Right atrium auricular region (tissue), 2 donors: Measurements from ENCODE around the gene PRRC2C. TPM values are rescaled to one million over a fixed set of nuclear protein-coding genes. Genes with fewer than 3 reads are reported as not detected.
"Not testable (repeated sequence)": the region's sequence is repeated elsewhere in the genome, so short reads cannot be mapped to it uniquely, and the experiment has no call there.

Experiments used
- DNase-seq: peaks from one replicate; pipeline ENCODE4 v3.0.0-alpha.2; 2019; ENCODE audit warnings: low spot score
- H3K27ac ChIP-seq, 2 donors: fragments of 200-600 bp; sonication (generic); 1 replicate in 1 of 2; 2 replicates in 1 of 2; pipeline ENCODE4 v1.5.1; 2016 to 2019
- H3K27me3 ChIP-seq, 2 donors: fragments of 200-600 bp; sonication (generic); one replicate each; pipeline versions ENCODE4 v1.5.1 to v1.6.0; 2017 to 2019
- H3K36me3 ChIP-seq: fragments of 200-600 bp; sonication (generic); one replicate; pipeline ENCODE4 v1.5.1; 2016
- H3K4me1 ChIP-seq, 2 donors: fragments of 200-600 bp; sonication (generic); one replicate each; pipeline versions ENCODE4 v1.5.1 to v1.6.0; 2017 to 2019
- H3K4me3 ChIP-seq, 2 donors: fragments of 200-600 bp; sonication (generic); 1 replicate in 1 of 2; 2 replicates in 1 of 2; pipeline ENCODE4 v1.5.1; 2017 to 2019; ENCODE audit warnings: mild to moderate bottlenecking in 1 of 2, moderate library complexity in 1 of 2
- H3K9me3 ChIP-seq, 2 donors: fragments of 200-600 bp; sonication (generic); one replicate each; pipeline ENCODE4 v1.5.1; 2019
- total RNA-seq, 2 donors: library from RNA; depleted of rRNA; stranded (reverse); fragments of >200 nt; gene quantifications; one replicate each; pipeline ENCODE4 v1.1.0, GENCODE V29; 2016
- TF ChIP-seq, protein P1 (sequence below), 2 donors: fragments of 200-600 bp; sonication (generic); IDR thresholded peaks; one replicate each; pipeline ENCODE4 v1.5.1; 2019; ENCODE audit warnings: antibody characterized with exemption in 2 of 2

The PRRC2C gene
- total RNA-seq, 2 donors from 2014 or later = 45.2 to 49.4 TPM

DNA sequence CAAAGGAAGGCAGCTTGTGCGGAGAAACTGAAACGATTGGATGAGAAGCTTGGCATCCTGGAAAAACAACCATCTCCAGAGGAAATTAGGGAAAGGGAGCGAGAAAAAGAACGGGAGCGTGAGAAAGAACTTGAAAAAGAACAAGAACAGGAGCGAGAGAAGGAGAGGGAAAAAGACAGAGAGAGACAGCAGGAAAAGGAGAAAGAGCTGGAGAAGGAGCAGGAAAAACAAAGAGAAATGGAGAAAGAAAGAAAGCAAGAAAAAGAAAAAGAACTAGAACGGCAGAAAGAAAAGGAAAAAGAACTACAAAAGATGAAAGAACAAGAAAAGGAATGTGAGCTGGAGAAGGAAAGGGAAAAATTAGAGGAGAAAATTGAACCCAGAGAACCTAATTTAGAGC is 47.2 kb downstream of the PRRC2C start:
- TF ChIP-seq, protein P1, sequence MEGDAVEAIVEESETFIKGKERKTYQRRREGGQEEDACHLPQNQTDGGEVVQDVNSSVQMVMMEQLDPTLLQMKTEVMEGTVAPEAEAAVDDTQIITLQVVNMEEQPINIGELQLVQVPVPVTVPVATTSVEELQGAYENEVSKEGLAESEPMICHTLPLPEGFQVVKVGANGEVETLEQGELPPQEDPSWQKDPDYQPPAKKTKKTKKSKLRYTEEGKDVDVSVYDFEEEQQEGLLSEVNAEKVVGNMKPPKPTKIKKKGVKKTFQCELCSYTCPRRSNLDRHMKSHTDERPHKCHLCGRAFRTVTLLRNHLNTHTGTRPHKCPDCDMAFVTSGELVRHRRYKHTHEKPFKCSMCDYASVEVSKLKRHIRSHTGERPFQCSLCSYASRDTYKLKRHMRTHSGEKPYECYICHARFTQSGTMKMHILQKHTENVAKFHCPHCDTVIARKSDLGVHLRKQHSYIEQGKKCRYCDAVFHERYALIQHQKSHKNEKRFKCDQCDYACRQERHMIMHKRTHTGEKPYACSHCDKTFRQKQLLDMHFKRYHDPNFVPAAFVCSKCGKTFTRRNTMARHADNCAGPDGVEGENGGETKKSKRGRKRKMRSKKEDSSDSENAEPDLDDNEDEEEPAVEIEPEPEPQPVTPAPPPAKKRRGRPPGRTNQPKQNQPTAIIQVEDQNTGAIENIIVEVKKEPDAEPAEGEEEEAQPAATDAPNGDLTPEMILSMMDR (IDR thresholded peaks at IDR 0.05) = no peak
- Histone ChIP-seq H3K27ac (no peak overlapping the region), H3K4me1 (no peaks in the 10 kb centered on the region), H3K9me3 (no peaks in the 10 kb centered on the region), H3K36me3 (peaks cover 80% of the 10 kb centered on the region), H3K27me3 (no peaks in the 10 kb centered on the region), H3K4me3 (no peak overlapping the region)
- no peak for DNase-seq

DNA sequence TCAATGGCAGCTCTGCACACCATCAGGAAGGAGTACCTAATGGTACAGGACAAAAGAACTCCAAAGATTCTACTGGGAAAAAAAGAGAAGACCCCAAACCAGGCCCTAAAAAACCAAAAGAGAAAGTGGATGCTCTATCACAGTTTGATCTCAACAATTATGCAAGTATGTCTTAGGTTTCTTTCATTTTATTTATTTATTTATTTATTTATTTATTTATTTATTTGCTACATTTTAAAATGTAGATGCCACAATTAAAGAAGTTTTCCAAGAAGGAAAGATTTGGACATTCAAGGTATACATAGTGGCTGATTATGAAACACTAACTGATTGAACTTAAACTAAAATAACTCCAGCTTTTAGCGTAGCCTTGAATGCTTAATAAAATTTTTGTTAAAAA is 60.2 kb downstream of the PRRC2C start:
- Histone ChIP-seq H3K27ac (no peak overlapping the region), H3K27me3 (no peaks in the 10 kb centered on the region), H3K36me3 (peaks cover 73% of the 10 kb centered on the region), H3K4me3 (no peak overlapping the region), H3K4me1 (no peaks in the 10 kb centered on the region), H3K9me3 (no peaks in the 10 kb centered on the region)
- TF ChIP-seq, protein P1 (IDR thresholded peaks at IDR 0.05) = no peak
- DNase-seq = no peak

DNA sequence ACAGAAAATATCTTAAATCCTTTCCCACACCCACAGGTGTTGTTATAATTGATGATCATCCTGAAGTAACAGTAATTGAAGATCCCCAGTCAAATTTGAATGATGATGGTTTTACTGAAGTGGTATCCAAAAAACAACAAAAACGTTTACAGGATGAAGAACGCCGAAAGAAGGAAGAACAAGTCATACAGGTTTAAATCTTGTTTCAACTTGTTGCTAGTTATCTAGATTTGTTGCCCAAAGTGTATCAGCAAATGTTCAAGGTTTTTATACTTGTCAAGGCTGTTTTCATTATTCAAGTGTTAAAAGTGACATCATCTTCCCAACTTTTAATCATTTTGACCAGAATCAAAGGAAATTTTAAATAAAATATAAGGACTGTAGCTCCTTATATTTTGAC is 64.7 kb downstream of the PRRC2C start:
- peaks cover 59% of the 10 kb centered on the region for H3K36me3 ChIP-seq
- H3K27ac ChIP-seq = no peak overlapping the region
- no peak for DNase-seq
- no peaks in the 10 kb centered on the region for H3K27me3 ChIP-seq
- H3K9me3 ChIP-seq = no peaks in the 10 kb centered on the region
- H3K4me3 ChIP-seq = no peak overlapping the region
- H3K4me1 ChIP-seq = no peaks in the 10 kb centered on the region
- TF ChIP-seq, protein P1 (IDR thresholded peaks at IDR 0.05) = no peak

DNA sequence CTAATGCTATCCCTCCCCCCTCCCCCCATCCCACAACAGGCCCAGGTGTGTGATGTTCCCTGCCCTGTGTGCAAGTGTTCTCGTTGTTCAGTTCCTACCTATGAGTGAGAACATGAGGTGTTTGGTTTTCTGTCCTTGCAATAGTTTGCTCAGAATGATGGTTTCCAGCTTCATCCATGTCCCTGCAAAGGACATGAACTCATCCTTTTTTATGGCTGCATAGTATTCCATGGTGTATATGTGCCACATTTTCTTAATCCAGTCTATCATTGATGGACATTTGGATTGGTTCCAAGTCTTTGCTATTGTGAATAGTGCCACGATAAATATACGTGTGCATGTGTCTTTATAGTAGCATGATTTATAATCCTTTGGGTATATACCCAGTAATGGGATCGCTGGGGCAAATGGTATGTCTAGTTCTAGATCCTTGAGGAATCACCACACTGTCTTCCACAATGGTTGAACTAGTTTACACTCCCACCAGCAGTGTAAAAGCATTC is 65.3 kb downstream of the PRRC2C start:
- not testable (repeated sequence) for H3K9me3 ChIP-seq, H3K4me3 ChIP-seq, DNase-seq, H3K27me3 ChIP-seq, H3K27ac ChIP-seq, H3K4me1 ChIP-seq
- H3K36me3 ChIP-seq = peaks cover 61% of the 10 kb centered on the region

DNA sequence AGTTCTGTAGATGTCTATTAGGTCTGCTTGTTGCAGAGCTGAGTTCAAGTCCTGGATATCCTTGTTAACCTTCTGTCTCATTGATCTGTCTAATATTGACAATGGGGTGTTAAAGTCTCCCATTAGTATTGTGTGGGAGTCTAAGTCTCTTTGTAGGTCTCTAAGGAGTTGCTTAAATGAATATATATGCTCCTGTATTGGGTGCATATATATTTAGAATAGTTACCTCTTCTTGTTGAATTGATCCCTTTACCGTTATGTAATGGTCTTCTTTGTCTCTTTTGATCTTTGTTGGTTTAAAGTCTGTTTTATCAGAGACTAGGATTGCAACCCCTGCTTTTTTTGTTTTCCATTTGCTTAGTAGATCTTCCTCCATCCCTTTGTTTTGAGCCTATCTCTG is 68.6 kb downstream of the PRRC2C start:
- not testable (repeated sequence) for H3K27me3 ChIP-seq, H3K27ac ChIP-seq, H3K9me3 ChIP-seq, DNase-seq, H3K4me1 ChIP-seq, H3K4me3 ChIP-seq
- peaks cover 73% of the 10 kb centered on the region for H3K36me3 ChIP-seq

DNA sequence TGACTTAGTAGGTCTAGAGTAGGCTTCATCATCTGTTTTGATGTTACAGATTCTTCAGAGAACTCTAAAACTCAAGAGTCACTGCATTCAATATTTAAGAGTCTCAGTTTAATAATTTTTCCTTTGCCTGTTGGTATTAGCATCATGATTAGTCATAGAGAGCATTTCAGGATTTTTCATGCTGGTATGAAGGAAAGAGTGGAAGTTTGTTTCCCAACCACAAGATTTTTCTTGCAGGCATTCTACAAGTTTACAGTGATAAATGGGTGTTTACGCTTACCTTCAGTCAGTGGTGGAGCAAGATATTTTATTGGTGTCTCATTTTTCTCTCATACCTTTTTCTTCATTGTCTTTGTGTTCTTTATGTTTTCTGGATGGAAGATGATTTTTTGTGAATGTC is 78.3 kb downstream of the PRRC2C start:
- Histone ChIP-seq H3K27ac (no peak overlapping the region), H3K4me3 (no peak overlapping the region), H3K36me3 (peaks cover 57% of the 10 kb centered on the region), H3K4me1 (peaks cover 0 to 2% of the 10 kb centered on the region in 2 donors), H3K9me3 (no peaks in the 10 kb centered on the region), H3K27me3 (no peaks in the 10 kb centered on the region)
- no peak for DNase-seq
- TF ChIP-seq, protein P1 (IDR thresholded peaks at IDR 0.05) = no peak

DNA sequence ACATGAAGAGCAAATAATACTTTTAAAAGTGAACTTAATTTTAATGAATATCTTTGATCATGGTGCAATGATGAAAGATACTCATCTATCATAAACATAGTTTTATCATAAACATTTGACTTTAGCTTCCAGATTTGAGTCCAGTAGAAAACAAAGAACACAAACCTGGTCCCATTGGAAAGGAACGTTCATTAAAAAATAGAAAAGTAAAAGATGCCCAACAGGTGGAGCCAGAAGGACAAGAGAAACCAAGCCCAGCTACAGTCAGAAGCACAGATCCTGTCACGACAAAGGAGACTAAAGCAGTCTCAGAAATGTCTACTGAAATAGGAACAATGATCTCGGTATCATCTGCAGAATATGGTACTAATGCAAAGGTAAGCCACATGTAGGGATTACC is 81.1 kb downstream of the PRRC2C start:
- TF ChIP-seq, protein P1 (IDR thresholded peaks at IDR 0.05) = no peak

More for the DNA sequence above, 81.1 kb downstream of the PRRC2C start:
- peaks cover 47% of the 10 kb centered on the region for H3K36me3 ChIP-seq
- no peak overlapping the region for H3K27ac ChIP-seq
- H3K4me3 ChIP-seq = no peak overlapping the region
- H3K9me3 ChIP-seq = no peaks in the 10 kb centered on the region
- no peak for DNase-seq
- no peaks in the 10 kb centered on the region for H3K27me3 ChIP-seq
- no peaks in the 10 kb centered on the region for H3K4me1 ChIP-seq
